Measurements from ENCODE around the gene ARID1B.

- TF ChIP-seq POLR2A (IDR thresholded peaks at IDR 0.05; ENCODE audit: borderline replicate concordance, extremely low read depth, insufficient read depth, insufficient read length) (no peak), EZH2phosphoT487 (IDR thresholded peaks at IDR 0.05; ENCODE audit: borderline replicate concordance) (no peak), JUND (IDR thresholded peaks at IDR 0.05) (no peak), POLR2AphosphoS5 (IDR thresholded peaks at IDR 0.05; ENCODE audit: low read depth, low read length) (no peak)
Measured at GRCh38 chr6:156793200-156793599, 16.0 kb downstream of the ARID1B start.
